Cortex of kidney (tissue), 1 donor: Measurements from ENCODE around the gene SLC7A9.
"Not testable (repeated sequence)": the region's sequence is repeated elsewhere in the genome, so short reads cannot be mapped to it uniquely, and the experiment has no call there.

Experiments
- DNase-seq: peaks from one replicate; lab custom pipeline; 2025; lab: John Stamatoyannopoulos, UW

SLC7A9 gene

DNA sequence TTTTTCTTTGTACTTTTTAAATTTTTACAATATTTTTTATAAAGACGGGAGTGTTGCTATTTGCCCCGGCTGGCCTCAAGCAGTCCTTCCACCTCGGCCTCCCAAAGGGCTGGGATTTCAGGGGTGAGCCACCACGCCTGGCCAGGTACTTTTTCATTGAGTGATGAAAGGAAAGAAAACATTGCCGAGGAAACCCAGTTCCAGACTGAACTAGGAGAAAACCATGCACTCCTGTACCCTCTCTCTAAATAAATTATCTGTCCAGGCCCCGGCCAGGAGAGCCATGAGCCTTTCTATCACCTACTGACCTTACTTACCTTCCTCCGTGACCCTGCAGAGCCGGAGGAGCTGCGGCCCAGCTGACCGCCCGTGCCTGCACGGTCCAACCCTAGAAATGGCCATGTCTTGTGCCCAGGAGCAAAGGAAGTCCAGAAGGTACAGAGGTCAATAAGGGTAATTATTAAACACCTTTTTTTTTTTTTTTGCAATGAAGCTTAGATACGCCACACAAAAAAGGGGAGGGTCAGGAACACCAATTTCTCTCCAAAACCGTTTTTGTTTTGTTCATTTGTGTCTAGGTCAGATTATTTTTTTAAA, at the start of gene SLC7A9:
Gene SLC7A9 (minus strand): TSS at position 399 of the 597 bp plus-strand sequence. CDS start 1,233 bp downstream, outside the sequence.
- DNase-seq = no peak

GRCh38 chr19:32919365-32919764, 49.8 kb upstream of the SLC7A9 start:
- DNase-seq = no peak

DNA sequence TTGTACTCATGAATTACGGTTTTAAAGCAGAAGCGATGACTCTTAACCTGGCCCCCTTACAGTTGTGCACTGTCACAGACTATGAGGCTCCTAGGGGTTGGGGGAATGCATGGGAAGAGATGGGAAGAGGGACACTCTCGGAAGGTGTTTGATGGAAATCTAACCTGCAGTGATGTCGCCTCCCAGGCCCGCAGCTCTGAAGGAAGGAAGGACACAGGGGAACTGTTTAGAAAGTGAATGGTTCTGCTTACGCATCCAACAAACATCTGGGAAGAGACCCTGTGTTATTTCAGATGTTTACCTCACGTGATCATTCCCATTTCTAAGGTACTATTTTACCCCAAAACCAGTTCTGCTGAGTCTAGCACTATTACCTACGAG, 48.0 kb upstream of the SLC7A9 start:
- no peak for DNase-seq

- no peak for DNase-seq
Measured at GRCh38 chr19:32916969-32917615, 47.5 kb upstream of the SLC7A9 start.

- DNase-seq = no peak
Measured at GRCh38 chr19:32914879-32915660, 45.5 kb upstream of the SLC7A9 start.

DNA sequence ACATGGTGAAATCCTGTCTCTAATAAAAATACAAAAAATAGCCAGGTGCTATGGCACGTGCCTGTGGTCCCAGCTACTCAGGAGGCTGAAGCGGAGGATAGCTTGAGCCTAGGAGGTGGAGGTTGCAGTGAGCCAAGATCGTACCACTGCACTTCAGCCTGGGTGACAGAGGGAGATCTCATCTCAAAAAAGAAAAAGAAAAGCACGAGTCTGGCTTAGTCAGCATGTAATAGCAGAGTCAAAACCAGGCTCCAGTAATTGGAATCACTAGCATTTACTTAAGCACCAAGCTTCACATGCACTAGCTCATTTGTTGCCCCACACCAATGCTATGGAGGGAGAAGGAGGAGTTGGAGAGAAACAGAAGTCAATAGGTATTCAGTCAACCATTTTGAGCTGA, 41.9 kb upstream of the SLC7A9 start:
- no peak for DNase-seq

DNA sequence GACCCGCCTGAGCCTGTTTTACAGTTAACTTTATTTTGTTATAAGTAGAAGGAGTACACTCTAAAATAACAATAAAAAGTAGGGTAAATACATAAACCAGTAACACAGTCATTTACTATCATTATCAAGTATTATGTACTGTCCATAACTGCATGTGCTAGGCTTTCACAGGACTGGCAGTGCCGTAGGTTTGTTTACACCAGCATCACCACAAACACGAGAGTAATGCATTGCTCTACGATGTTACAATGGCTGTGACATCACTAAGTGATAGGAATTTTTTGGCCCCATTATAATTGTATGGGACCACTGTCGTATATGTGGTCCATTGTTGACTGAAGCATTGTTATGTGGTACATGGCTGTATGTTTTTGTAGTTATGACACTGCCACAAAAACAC, 41.3 kb upstream of the SLC7A9 start:
- DNase-seq = no peak

GRCh38 chr19:32910094-32910493, 40.5 kb upstream of the SLC7A9 start:
- DNase-seq = no peak

DNA sequence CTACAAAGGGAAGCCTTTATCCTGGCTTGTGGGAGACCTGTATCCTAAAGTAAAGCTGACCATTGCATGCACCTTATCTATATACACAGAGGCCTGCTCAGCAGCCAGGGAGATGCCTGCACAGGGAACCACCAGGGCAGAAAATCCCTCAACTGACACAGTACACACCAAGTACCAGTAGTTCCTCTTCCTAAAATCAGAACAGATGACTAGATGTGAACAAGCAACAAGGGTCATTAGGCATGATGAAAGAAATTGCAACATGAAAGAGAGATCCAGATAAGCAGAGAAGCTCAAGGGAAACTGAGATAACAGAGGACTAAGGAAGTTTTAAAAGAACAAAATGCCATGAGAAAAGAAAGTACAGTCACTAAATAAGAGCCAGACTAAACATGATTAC, 39.7 kb upstream of the SLC7A9 start:
- no peak for DNase-seq

GRCh38 chr19:32908641-32909190, 39.1 kb upstream of the SLC7A9 start:
- DNase-seq = no peak

DNA sequence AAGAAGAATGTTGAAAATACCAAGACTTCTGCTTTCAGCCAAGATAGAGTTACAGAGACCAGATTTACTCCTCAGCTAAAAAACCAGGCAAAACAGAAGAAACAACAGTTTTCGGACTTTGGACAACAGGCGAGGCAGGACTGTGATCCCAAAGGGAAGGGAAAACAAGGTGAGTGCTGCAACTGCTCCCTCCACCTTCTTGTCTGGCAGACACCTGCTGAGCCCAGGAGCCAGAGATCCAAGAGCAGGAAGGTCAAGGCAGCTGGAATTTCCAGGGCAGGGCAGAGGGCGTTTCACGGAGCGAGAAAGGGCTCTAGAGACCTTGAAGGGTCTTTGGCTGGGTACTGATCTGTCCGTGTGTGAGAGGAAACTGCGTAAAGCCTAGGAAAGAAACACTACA, 32.9 kb upstream of the SLC7A9 start:
- DNase-seq = no peak

DNA sequence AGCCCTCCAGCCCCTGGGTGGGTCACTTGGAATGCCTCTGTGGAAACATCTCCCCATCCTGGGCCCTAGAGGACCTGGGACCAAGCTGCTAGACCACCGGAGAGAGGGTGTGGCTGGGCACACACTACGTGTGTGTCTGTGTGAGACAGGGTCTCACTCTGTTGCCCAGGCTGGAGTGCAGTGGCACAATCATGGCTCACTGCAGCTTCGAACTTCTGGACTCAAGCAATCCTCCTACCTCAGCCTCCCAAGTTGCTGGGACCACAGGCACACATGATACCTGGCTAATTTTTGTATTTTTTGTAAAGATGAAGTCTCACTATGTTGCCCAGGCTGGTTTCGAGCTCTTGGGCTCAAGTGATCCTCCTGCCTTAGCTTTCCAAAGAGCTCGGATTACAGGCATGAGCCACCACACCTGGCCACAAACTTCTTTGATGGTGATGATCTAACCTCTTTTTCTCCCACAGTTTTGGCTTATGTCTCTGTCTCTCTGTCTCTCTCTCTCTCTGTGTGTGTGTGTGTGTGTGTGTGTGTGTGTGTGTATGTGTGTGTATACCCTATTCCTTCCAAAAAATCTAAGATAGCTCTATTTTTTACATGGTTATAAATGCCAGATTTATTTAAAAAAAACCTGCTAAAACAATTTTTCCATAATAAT, 32.1 kb upstream of the SLC7A9 start:
- no peak for DNase-seq

GRCh38 chr19:32896516-32897214, 27.1 kb upstream of the SLC7A9 start:
- DNase-seq = no peak

DNA sequence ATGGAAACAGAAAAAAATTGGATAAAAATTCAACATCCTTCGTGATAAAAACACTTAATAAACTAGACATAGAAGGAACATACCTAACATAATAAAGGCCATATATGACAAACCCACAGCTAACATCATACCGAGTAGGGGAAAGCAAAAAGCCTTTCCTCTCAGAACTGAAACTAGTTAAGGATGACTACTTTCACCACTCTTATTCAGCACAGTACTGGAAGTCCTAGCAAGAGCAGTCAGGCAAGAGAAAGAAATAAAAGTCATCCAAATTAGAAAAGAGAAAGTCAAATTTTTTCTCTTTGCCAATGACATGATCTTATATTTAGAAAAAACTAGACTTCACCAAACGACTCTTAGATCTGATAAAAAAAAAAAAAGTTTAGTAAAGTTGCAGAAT, 25.8 kb upstream of the SLC7A9 start:
- no peak for DNase-seq

- DNase-seq = no peak
Measured at GRCh38 chr19:32891609-32892008, 22.0 kb upstream of the SLC7A9 start.

DNA sequence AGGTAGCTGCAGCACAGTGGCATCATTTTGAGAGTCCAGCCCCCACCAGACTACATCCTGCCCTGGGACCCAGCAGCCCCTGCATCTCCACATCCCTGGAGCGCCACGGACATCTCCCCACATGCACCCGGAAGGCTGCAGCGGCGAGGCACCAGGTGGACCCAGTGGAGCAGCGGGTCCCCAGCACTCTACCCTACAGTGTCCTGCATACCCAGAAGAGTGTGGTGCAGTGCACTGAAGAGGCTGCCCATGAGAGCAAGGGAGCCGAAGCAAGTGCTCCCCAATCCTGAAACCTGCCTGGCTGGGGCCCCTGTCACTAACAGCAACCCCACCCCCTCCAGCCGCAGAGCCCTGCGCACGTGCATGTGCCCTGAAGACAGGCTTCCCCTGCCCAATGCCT, 21.3 kb upstream of the SLC7A9 start:
- no peak for DNase-seq

DNA sequence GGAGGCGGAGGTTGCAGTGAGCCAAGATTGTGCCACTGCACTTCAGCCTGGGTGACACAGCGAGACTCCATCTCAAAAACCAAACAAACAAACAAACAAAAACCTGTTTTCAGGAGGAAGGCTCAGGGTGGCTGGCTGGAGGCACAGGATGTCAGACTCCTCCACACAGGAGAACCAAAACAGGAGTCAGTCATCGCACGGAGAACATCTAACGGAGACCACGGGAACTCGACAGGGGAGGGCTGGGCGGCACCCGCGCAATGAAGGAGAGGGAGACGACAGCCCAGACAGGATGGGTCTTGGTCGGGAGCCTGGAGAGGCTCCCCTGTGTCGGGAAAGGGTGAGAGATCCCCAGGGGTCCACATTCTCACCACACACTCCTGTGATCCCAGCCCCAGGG, 20.8 kb upstream of the SLC7A9 start:
- no peak for DNase-seq

GRCh38 chr19:32889137-32889934, 19.8 kb upstream of the SLC7A9 start:
- no peak for DNase-seq

DNA sequence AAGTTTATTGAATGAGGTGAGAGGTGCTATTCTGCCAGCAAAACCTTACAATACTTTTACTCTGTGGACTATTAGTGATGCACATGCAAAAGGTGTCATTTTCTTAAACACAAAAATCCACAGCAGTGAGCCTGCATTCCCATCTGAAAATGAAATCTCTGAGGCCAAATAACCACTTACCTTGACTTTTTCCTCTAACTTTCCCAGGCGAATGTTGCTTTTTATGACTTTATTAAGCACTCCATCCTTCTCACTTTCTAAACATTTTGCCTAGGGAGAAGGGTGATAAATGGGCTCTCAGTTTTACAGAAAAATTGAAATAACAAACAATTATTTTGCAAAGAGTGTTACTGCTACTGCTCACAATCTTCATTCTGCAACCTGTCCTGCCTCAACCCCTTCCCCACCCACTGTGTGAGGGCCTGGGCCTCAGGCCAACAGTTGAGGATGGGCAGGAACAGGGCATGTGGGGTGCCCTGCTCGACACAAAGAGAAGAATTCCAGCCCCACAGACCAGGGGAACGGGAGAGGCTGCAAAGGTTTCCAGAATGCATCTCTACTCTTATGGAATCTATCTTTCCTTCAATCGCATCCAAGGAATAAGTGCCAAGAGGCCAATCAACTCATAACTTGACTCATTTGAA, 18.1 kb upstream of the SLC7A9 start:
- DNase-seq = no peak

DNA sequence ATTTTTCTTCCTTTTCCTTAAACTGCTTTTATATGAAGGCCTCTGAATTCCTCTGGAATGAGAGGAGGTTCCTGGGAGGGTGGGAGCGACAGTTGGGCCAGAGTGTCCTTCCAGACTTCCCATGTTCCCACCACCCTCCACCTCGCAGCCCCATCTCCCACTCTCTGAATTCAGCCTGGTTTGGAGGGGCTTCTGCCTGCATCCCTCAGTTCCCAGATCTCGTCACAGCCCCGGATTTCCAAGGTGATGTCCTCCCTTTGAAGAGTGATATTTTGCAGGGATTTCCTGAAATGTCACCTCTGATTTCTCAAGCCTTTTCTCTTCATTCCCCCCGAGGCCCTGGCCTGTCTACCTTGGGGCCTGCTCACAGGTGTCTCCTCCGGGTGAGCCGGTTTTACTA, 16.7 kb upstream of the SLC7A9 start:
- DNase-seq = no peak

GRCh38 chr19:32885255-32885654, 15.7 kb upstream of the SLC7A9 start:
- not testable (repeated sequence) for DNase-seq
